Measurements from ENCODE around the gene NEGR1.

- TF ChIP-seq POLR2A (IDR thresholded peaks at IDR 0.05) (no peak), CTCF (IDR thresholded peaks at IDR 0.05) (no peak), POLR2AphosphoS5 (IDR thresholded peaks at IDR 0.05; ENCODE audit: insufficient read depth in 1 of 2, low read depth in 1 of 2) (no peak)
Observed at GRCh38 chr1:71861022-71861421, 421.3 kb downstream of the NEGR1 start.
